OCI-LY1 (cell line): Measurements from ENCODE around the gene PRTN3.

Experiments used
- H2AFZ ChIP-seq: fragments of 200-600 bp; sonication (generic), shearing (Covaris generic); 2 replicates; pipeline ENCODE4 v1.6.0; 2014; ENCODE audit warnings: antibody characterized with exemption, mild to moderate bottlenecking, low read length
- H3F3A ChIP-seq: fragments of 200-600 bp; sonication (generic), shearing (Covaris generic); 2 replicates; pipeline ENCODE4 v1.6.0; 2014; ENCODE audit warnings: mild to moderate bottlenecking, antibody characterized with exemption, low read length, moderate library complexity; ENCODE audit not compliant: insufficient read depth
- H3K27ac ChIP-seq: fragments of 200-600 bp; sonication (generic); 2 replicates; pipeline ENCODE4 v1.5.1; 2014; ENCODE audit warnings: low read length, mixed run types, mild to moderate bottlenecking, low read depth; ENCODE audit not compliant: poor library complexity, severe bottlenecking
- H3K27me3 ChIP-seq: fragments of 200-600 bp; sonication (generic); 2 replicates; pipeline ENCODE4 v1.6.0; 2014; ENCODE audit warnings: antibody characterized with exemption, mild to moderate bottlenecking, low read length, moderate library complexity; ENCODE audit not compliant: insufficient read depth
- H3K36me3 ChIP-seq: fragments of 200-600 bp; sonication (generic); 2 replicates; pipeline ENCODE4 v1.6.1; 2014; ENCODE audit warnings: mild to moderate bottlenecking, antibody characterized with exemption, low read length, moderate library complexity, mixed read lengths; ENCODE audit not compliant: insufficient read depth
- H3K4me1 ChIP-seq: fragments of 200-600 bp; sonication (generic); 2 replicates; pipeline ENCODE4 v1.5.1; 2014; ENCODE audit warnings: mild to moderate bottlenecking, low read length, moderate library complexity; ENCODE audit not compliant: insufficient read depth, severe bottlenecking
- H3K4me2 ChIP-seq: fragments of 200-600 bp; sonication (generic), shearing (Covaris generic); 2 replicates; pipeline ENCODE4 v1.6.1; 2014; ENCODE audit warnings: low read length
- H3K4me3 ChIP-seq: fragments of 200-600 bp; sonication (generic); 2 replicates; pipeline ENCODE4 v1.5.1; 2014; ENCODE audit warnings: low read length, low read depth, mild to moderate bottlenecking, mixed read lengths; ENCODE audit not compliant: poor library complexity, severe bottlenecking
- H3K79me2 ChIP-seq: fragments of 200-600 bp; shearing (Covaris generic); 2 replicates; pipeline ENCODE4 v1.6.1; 2016; ENCODE audit warnings: mixed run types, low read length, mixed read lengths; ENCODE audit not compliant: insufficient read depth
- H3K9ac ChIP-seq: fragments of 200-600 bp; sonication (generic), shearing (Covaris generic); 2 replicates; pipeline ENCODE4 v1.6.1; 2014; ENCODE audit warnings: mild to moderate bottlenecking, low read length, mixed read lengths
- H3K9me2 ChIP-seq: fragments of 200-600 bp; sonication (generic), shearing (Covaris generic); 2 replicates; pipeline ENCODE4 v1.6.1; 2014; ENCODE audit warnings: low read depth, mild to moderate bottlenecking, low read length, mixed read lengths
- H3K9me3 ChIP-seq: fragments of 200-600 bp; shearing (Covaris generic); 2 replicates; pipeline ENCODE4 v1.6.1; 2014; ENCODE audit warnings: low read length, mixed read lengths
- H4K20me1 ChIP-seq: fragments of 200-600 bp; sonication (generic), shearing (Covaris generic); 2 replicates; pipeline ENCODE4 v1.6.0; 2016; ENCODE audit warnings: mild to moderate bottlenecking, low read length; ENCODE audit not compliant: insufficient read depth
- EZH2 ChIP-seq: fragments of 200-600 bp; sonication (generic), shearing (Covaris generic); IDR thresholded peaks from 2 replicates; pipeline ENCODE4 v1.8.0; 2017; ENCODE audit warnings: borderline replicate concordance, mixed run types, mild to moderate bottlenecking, antibody characterized with exemption, low read length, moderate library complexity, mixed read lengths
- TF ChIP-seq, protein P1 (sequence below): fragments of 200-600 bp; sonication (generic), shearing (Covaris generic); IDR thresholded peaks from 2 replicates; pipeline ENCODE4 v1.5.1; 2017; ENCODE audit warnings: mild to moderate bottlenecking, antibody characterized with exemption, low read length, moderate library complexity, mixed read lengths

The PRTN3 gene

DNA sequence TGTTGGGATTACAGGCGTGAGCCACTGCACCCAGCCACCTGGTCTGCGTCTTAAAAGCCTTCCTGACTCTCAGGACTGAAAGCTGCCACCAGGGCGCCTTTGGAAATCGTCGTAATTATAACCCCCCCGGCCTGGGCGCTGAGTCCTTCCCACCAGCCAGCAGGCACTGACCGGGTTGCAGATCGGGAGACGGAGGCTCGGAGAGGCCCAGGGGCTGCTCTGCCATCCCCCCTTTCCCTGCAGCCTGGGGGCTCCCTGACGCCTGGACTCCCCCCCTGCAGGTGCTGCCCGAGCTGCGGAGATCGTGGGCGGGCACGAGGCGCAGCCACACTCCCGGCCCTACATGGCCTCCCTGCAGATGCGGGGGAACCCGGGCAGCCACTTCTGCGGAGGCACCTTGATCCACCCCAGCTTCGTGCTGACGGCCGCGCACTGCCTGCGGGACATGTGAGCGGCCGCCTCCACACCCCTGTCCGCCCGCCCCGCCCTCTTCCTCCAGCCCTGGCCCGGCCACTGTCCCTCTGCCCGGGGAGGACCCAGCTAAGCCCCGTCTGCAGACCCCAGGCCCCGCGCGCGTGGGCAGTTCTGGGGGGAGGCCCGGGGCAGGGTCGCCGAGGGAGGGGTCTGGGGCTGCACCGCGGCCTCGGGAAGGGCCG lies 2.5 kb downstream of the PRTN3 start:
- peaks cover 4% of the 10 kb centered on the region; the same call in 1 of the 2 replicates for H3K27me3 ChIP-seq
- no peak overlapping the region for H3K4me2 ChIP-seq
- no peak overlapping the region for H3K27ac ChIP-seq

DNA sequence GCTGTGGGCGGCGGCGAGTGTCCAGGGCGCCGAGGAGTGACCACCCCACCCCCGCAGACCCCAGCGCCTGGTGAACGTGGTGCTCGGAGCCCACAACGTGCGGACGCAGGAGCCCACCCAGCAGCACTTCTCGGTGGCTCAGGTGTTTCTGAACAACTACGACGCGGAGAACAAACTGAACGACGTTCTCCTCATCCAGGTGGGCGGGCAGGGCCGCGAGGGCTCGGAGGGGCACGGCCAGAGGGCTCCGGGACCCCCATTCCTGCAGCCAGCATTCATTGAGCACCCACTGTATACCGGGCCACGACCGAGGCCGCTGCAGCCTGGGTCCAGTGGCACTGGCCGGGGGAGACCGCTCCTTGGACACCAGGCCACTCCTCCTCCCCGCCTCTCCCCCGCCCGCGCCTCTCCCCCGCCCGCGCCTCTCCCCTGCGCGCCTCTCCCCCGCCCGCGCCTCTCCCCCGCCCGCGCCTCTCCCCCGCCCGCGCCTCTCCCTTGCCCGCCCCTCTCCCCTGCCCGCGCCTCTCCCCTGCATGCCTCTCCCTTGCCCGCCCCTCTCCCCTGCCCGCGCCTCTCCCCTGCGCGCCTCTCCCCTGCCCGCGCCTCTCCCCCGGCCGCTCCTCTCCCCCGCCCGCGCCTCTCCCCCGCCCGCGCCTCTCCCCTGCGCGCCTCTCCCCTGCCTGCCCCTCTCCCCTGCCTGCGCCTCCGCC lies 3.2 kb downstream of the PRTN3 start:
- Histone ChIP-seq H3K4me2 (no peak overlapping the region), H3K4me3 (no peak overlapping the region), H3K27me3 (peaks cover 4% of the 10 kb centered on the region; the same call in 1 of the 2 replicates), H3K4me1 (no peaks in the 10 kb centered on the region), H3K27ac (no peak overlapping the region), H3K9ac (no peak overlapping the region), H2AFZ (no peak overlapping the region), H3F3A (no peaks in the 10 kb centered on the region), H3K36me3 (no peaks in the 10 kb centered on the region), H3K9me3 (no peaks in the 10 kb centered on the region), H4K20me1 (no peaks in the 10 kb centered on the region), H3K79me2 (no peaks in the 10 kb centered on the region), H3K9me2 (no peaks in the 10 kb centered on the region)
- TF ChIP-seq EZH2, result no peak
- TF ChIP-seq, protein P1, sequence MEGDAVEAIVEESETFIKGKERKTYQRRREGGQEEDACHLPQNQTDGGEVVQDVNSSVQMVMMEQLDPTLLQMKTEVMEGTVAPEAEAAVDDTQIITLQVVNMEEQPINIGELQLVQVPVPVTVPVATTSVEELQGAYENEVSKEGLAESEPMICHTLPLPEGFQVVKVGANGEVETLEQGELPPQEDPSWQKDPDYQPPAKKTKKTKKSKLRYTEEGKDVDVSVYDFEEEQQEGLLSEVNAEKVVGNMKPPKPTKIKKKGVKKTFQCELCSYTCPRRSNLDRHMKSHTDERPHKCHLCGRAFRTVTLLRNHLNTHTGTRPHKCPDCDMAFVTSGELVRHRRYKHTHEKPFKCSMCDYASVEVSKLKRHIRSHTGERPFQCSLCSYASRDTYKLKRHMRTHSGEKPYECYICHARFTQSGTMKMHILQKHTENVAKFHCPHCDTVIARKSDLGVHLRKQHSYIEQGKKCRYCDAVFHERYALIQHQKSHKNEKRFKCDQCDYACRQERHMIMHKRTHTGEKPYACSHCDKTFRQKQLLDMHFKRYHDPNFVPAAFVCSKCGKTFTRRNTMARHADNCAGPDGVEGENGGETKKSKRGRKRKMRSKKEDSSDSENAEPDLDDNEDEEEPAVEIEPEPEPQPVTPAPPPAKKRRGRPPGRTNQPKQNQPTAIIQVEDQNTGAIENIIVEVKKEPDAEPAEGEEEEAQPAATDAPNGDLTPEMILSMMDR, result no peak

More for the DNA sequence above, 2.5 kb downstream of the PRTN3 start:
- no peaks in the 10 kb centered on the region for H3K9me3 ChIP-seq
- H3K36me3 ChIP-seq, result no peaks in the 10 kb centered on the region
- H3K9ac ChIP-seq, result no peak overlapping the region
- H3K9me2 ChIP-seq, result no peaks in the 10 kb centered on the region
- no peaks in the 10 kb centered on the region for H3K4me1 ChIP-seq
- H3K4me3 ChIP-seq, result no peak overlapping the region
- no peaks in the 10 kb centered on the region for H3F3A ChIP-seq
- no peaks in the 10 kb centered on the region for H3K79me2 ChIP-seq
- TF ChIP-seq, protein P1, result no peak
- no peak for TF ChIP-seq EZH2
- no peak overlapping the region for H2AFZ ChIP-seq
- no peaks in the 10 kb centered on the region for H4K20me1 ChIP-seq

DNA sequence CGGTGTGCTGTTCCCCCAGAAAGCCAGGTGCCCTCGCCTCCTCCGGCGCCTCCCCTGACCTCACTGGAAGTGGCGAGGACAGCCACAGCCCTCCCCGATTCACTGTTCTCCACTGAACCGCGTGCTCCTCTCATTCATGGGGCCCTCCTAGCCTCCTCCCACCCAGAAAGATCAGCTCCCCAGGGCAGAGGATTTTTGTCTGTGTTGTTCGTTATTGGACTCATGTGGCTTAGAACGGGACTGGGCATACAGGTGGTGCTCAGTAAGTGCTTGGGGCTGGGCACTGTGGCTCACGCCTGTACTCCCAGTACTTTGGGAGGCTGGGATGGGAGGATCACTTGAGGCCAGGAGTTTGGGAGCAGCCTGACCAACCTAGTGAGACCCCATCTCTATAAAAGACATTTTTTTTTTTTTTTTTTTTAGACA lies 3.8 kb downstream of the PRTN3 start:
- H4K20me1 ChIP-seq, result no peaks in the 10 kb centered on the region
- H3F3A ChIP-seq, result no peaks in the 10 kb centered on the region
- H3K9ac ChIP-seq, result no peak overlapping the region
- H3K27me3 ChIP-seq, result peaks cover 4% of the 10 kb centered on the region; the same call in 1 of the 2 replicates
- H3K36me3 ChIP-seq, result no peaks in the 10 kb centered on the region
- no peaks in the 10 kb centered on the region for H3K4me1 ChIP-seq
- no peak for TF ChIP-seq EZH2
- TF ChIP-seq, protein P1, result no peak
- H3K27ac ChIP-seq, result no peak overlapping the region
- H2AFZ ChIP-seq, result no peak overlapping the region
- no peaks in the 10 kb centered on the region for H3K9me3 ChIP-seq
- no peak overlapping the region for H3K4me3 ChIP-seq
- H3K79me2 ChIP-seq, result no peaks in the 10 kb centered on the region
- no peak overlapping the region for H3K4me2 ChIP-seq
- no peaks in the 10 kb centered on the region for H3K9me2 ChIP-seq
